Measurements from ENCODE around the gene FNTB. TPM values are rescaled to one million over a fixed set of nuclear protein-coding genes. Genes with fewer than 3 reads are reported as not detected.

FNTB gene
- total and polyA plus RNA-seq, 2 donors (not counting 3 experiments of a cell fraction or from before 2014, with no cell fraction given) = 21.0 to 21.6 TPM

- CTCF ChIA-PET = no interaction called here
- no peak overlapping the region for H2AFZ ChIP-seq (ENCODE audit: low read depth, low read length)
- no peak overlapping the region for H3K4me2 ChIP-seq (ENCODE audit: insufficient read depth, low read length)
- no peak overlapping the region for H3K27ac ChIP-seq (ENCODE audit: insufficient read depth, low read depth, low read length)
- intact Hi-C loops (cut with micrococcal nuclease) (no loop called here), dilution Hi-C loops (cut with MboI; ENCODE audit: extremely low pct_ligation_motif_present, low sequenced_read_pairs) (no loop called here)
- no peaks in the 10 kb centered on the region for H3K79me2 ChIP-seq (ENCODE audit: control insufficient read depth, insufficient read depth, low read length)
- FAIRE-seq (no peak), DNase-seq (ENCODE audit: low read depth, low spot score) (no peak)
- H3K9me1 ChIP-seq (replicated peaks; ENCODE audit: control insufficient read depth, extremely low read depth, insufficient read depth, low read length) = no peaks in the 10 kb centered on the region
- POLR2A ChIA-PET = no interaction called here
- no peaks in the 10 kb centered on the region for H3K4me1 ChIP-seq (ENCODE audit: control insufficient read depth, extremely low read depth, insufficient read depth, low read length)
- no peaks in the 10 kb centered on the region for H4K20me1 ChIP-seq (replicated peaks; ENCODE audit: control insufficient read depth, extremely low read depth, insufficient read depth, low read length)
- no peak overlapping the region for H3K4me3 ChIP-seq (replicated peaks in 1 of 3; ENCODE audit: insufficient read depth in 1 of 3, low read depth in 1 of 3, low read length in 3 of 3)
- no peak overlapping the region for H3K9ac ChIP-seq (replicated peaks; ENCODE audit: extremely low read depth, insufficient read depth, low read length)
- H3K27me3 ChIP-seq (ENCODE audit: control insufficient read depth in 2 of 2, insufficient read depth in 2 of 2, low read length in 2 of 2) = no peaks in the 10 kb centered on the region
- peaks cover 0 to 31% of the 10 kb centered on the region in 2 experiments for H3K36me3 ChIP-seq (ENCODE audit: control insufficient read depth in 2 of 2, extremely low read depth in 1 of 2, insufficient read depth in 2 of 2, low read length in 2 of 2)
- no TSS peak for BruUV-seq (replicated peaks)
- no peaks in the 10 kb centered on the region for H3K9me3 ChIP-seq (replicated peaks; ENCODE audit: control insufficient read depth, insufficient read depth, low read length)
- TF ChIP-seq GATA2 (IDR thresholded peaks at IDR 0.05; ENCODE audit: insufficient read depth, insufficient read length, low read depth, low read length) (no peak), FOS (IDR thresholded peaks at IDR 0.05; ENCODE audit: borderline replicate concordance, insufficient read depth, low read length) (no peak), POLR2AphosphoS5 (IDR thresholded peaks at IDR 0.05; ENCODE audit: insufficient read depth, low read depth, low read length) (no peak), CTCF (IDR thresholded peaks at IDR 0.05; ENCODE audit: extremely low read depth in 1 of 2, insufficient read depth in 1 of 2, low read depth in 1 of 2, low read length in 2 of 2) (no peak), EZH2 (IDR thresholded peaks at IDR 0.05; ENCODE audit: borderline replicate concordance, low read depth, low read length, severe bottlenecking) (no peak), MAX (IDR thresholded peaks at IDR 0.05; ENCODE audit: insufficient read depth, insufficient read length) (no peak), POLR2A (IDR thresholded peaks at IDR 0.05; ENCODE audit: low read depth, low read length) (no peak), JUN (IDR thresholded peaks at IDR 0.05; ENCODE audit: borderline replicate concordance, insufficient read depth, insufficient read length, low read depth) (no peak), MYC (IDR thresholded peaks at IDR 0.05; ENCODE audit: low read depth, low read length) (no peak)
Measured at GRCh38 chr14:64950889-64951288, 35.8 kb upstream of the FNTB start.

Data from endothelial cell of umbilical vein (primary cell).